HepG2 (cell line): ENCODE data around the gene EXOC6B. TPM values are rescaled to one million over a fixed set of nuclear protein-coding genes. Genes with fewer than 3 reads are reported as not detected.

Experiments
- GATAD1 ChIP-seq: IDR thresholded peaks from 2 replicates; pipeline ENCODE4 v1.6.1; 2016; ENCODE audit warnings: missing genetic modification reagents, missing compliant biosample characterization
- GMEB1 ChIP-seq: sonication (generic); formaldehyde crosslinking; IDR thresholded peaks from 2 replicates; pipeline ENCODE4 v1.5.1; 2020; ENCODE audit warnings: missing genetic modification reagents, mild to moderate bottlenecking, borderline replicate concordance
- HDAC2 ChIP-seq: sonication (generic); formaldehyde crosslinking; IDR thresholded peaks from 2 replicates; pipeline ENCODE4 v1.4.0; 2020; ENCODE audit warnings: missing genetic modification reagents
- HNRNPK ChIP-seq: fragments of 200-400 bp; formaldehyde crosslinking; IDR thresholded peaks from 2 replicates; pipeline ENCODE4 v1.6.1; 2018; ENCODE audit warnings: low read length, low read depth, moderate library complexity, mild to moderate bottlenecking; ENCODE audit not compliant: poor library complexity, severe bottlenecking
- KLF13 ChIP-seq: sonication (generic); formaldehyde crosslinking; IDR thresholded peaks from 2 replicates; pipeline ENCODE4 v1.4.0; 2020; ENCODE audit warnings: mild to moderate bottlenecking, missing genetic modification reagents
- MTA1 ChIP-seq: sonication (generic); formaldehyde crosslinking; IDR thresholded peaks from 2 replicates; pipeline ENCODE4 v1.4.0; 2020; ENCODE audit warnings: missing genetic modification reagents, mild to moderate bottlenecking, borderline replicate concordance
- MZF1 ChIP-seq: sonication (generic); formaldehyde crosslinking; IDR thresholded peaks from 2 replicates; pipeline ENCODE4 v1.8.1; 2023; ENCODE audit warnings: mild to moderate bottlenecking, missing genetic modification reagents, borderline replicate concordance
- NFYB ChIP-seq: sonication (generic); formaldehyde crosslinking; IDR thresholded peaks from 2 replicates; pipeline ENCODE4 v1.4.0; 2020; ENCODE audit warnings: missing genetic modification reagents
- RARG ChIP-seq: sonication (generic); formaldehyde crosslinking; IDR thresholded peaks from 2 replicates; pipeline ENCODE4 v1.4.0; 2020; ENCODE audit warnings: low read depth, mild to moderate bottlenecking, missing genetic modification reagents
- RFX5 ChIP-seq: IDR thresholded peaks from 2 replicates; pipeline ENCODE4 v1.6.1; 2011; ENCODE audit warnings: low read depth, low read length, improper control_type of control experiment
- SCMH1 ChIP-seq: sonication (generic); formaldehyde crosslinking; IDR thresholded peaks from 2 replicates; pipeline ENCODE4 v1.9.0; 2021; ENCODE audit warnings: missing genetic modification reagents, mild to moderate bottlenecking, borderline replicate concordance
- SNAI1 ChIP-seq: sonication (generic); formaldehyde crosslinking; IDR thresholded peaks from 2 replicates; pipeline ENCODE4 v1.5.0; 2020; ENCODE audit warnings: mild to moderate bottlenecking, missing genetic modification reagents, borderline replicate concordance
- THAP11 ChIP-seq: IDR thresholded peaks from 2 replicates; pipeline ENCODE4 v1.6.1; 2016; ENCODE audit warnings: missing biosample characterization, missing genetic modification reagents
- ZFP41 ChIP-seq: sonication (generic); formaldehyde crosslinking; IDR thresholded peaks from 2 replicates; pipeline ENCODE4 v1.4.0; 2020; ENCODE audit warnings: mild to moderate bottlenecking, missing genetic modification reagents, borderline replicate concordance
- ZFP62 ChIP-seq: sonication (generic); formaldehyde crosslinking; IDR thresholded peaks from 2 replicates; pipeline ENCODE4 v1.4.0; 2020; ENCODE audit warnings: missing genetic modification reagents
- ZNF343 ChIP-seq: sonication (generic); formaldehyde crosslinking; IDR thresholded peaks from 2 replicates; pipeline ENCODE4 v1.4.0; 2020; ENCODE audit warnings: mild to moderate bottlenecking, missing genetic modification reagents
- ZNF382 ChIP-seq: sonication (generic); formaldehyde crosslinking; IDR thresholded peaks from 2 replicates; pipeline ENCODE4 v1.5.0; 2020; ENCODE audit warnings: missing genetic modification reagents, mild to moderate bottlenecking, borderline replicate concordance
- ZNF550 ChIP-seq: sonication (generic); formaldehyde crosslinking; IDR thresholded peaks from 2 replicates; pipeline ENCODE4 v1.4.0; 2020; ENCODE audit warnings: mild to moderate bottlenecking, missing genetic modification reagents, borderline replicate concordance
- ZNF646 ChIP-seq: sonication (generic); formaldehyde crosslinking; IDR thresholded peaks from 2 replicates; pipeline ENCODE4 v1.9.0; 2021; ENCODE audit warnings: mild to moderate bottlenecking, missing genetic modification reagents
- ZNF672 ChIP-seq: sonication (generic); formaldehyde crosslinking; IDR thresholded peaks from 2 replicates; pipeline ENCODE4 v1.8.1; 2022; ENCODE audit warnings: missing genetic modification reagents
- polyA plus RNA-seq, 8 experiments: library from polyadenylated mRNA; depleted of rRNA in 3 of 8; stranded (reverse) in 7 of 8; unstranded in 1 of 8; fragments of >200 nt; fragmentation: Illumina TruSeq in 4 of 8; extraction: Trizol in 4 of 8; gene quantifications; 2 replicates each; pipeline versions ENCODE4 v1.2.1 to v1.2.3, GENCODE V29; 2011 to 2016; ENCODE audit warnings: low read depth in 4 of 8, missing spikeins in 1 of 8, mixed read lengths in 1 of 8; ENCODE audit not compliant: insufficient read depth in 1 of 8
- total RNA-seq, 5 experiments: library from RNA; depleted of rRNA; stranded (reverse); fragments of >200 nt; fragmentation: Illumina TruSeq; extraction: Trizol; gene quantifications; 2 replicates each; pipeline ENCODE4 v1.2.3, GENCODE V29; 2016; ENCODE audit warnings: low read depth in 1 of 5
- TF ChIP-seq, protein P1 (sequence below): sonication (generic); formaldehyde crosslinking; IDR thresholded peaks from 2 replicates; pipeline ENCODE4 v1.4.0; 2020; ENCODE audit warnings: missing genetic modification reagents

EXOC6B gene
- total and polyA plus RNA-seq, 2 of the 13 experiments (the other 11 are each of a cell fraction or from before 2014, with no cell fraction given): 9.1 to 15.9 TPM

DNA sequence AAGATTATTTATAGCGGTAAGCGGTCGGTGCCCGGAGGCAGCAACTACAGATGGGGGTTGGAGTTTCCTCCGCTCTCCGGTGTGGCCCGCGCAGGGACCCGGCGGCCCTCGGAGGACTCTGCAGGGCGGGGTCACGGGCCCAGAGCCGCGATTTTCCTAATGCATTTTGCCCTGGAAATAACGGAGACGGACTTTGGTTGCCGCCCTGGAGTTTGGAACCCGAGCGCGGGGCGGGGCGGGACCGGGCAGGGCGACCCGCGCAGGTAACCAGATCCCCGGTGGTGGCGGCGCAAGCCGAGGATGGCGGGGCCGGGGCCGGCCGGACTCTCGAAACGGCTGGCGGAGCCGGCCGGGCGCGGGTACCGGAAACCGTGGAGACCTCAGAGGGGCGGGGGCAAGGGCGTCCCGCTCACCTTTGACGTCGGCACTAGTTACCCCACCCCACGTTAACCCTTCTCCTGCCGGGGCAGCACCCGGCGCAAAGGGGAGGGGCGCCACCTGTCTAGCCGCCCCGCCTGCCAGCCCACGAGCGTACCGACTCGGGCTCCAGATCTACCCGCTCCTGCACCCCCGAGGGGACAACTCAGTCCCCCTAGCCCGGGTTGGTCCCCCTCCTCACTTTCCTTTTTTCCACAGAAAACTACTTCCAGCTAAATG is 681.1 kb downstream of the EXOC6B start (continued):
- TF ChIP-seq ZNF646 (CRISPR knock-in tag) (no peak), SCMH1 (CRISPR knock-in tag) (no peak), ZNF343 (CRISPR knock-in tag) (no peak), KLF13 (CRISPR knock-in tag) (no peak), ZFP41 (CRISPR knock-in tag) (no peak), HNRNPK (peak; percentile 18), RARG (CRISPR knock-in tag) (no peak), MZF1 (CRISPR knock-in tag) (no peak), GATAD1 (no peak), ZNF382 (CRISPR knock-in tag) (no peak), SNAI1 (CRISPR knock-in tag) (peak; percentile 62; the same call in 1 of the 2 replicates), RFX5 (no peak), GMEB1 (CRISPR knock-in tag) (no peak), ZNF672 (no peak), MTA1 (CRISPR knock-in tag) (peak; percentile 30; the same call in 1 of the 2 replicates), THAP11 (CRISPR knock-in tag) (no peak), HDAC2 (CRISPR knock-in tag) (no peak), ZFP62 (CRISPR knock-in tag) (no peak), NFYB (no peak), ZNF550 (CRISPR knock-in tag) (no peak)
- TF ChIP-seq, protein P1, sequence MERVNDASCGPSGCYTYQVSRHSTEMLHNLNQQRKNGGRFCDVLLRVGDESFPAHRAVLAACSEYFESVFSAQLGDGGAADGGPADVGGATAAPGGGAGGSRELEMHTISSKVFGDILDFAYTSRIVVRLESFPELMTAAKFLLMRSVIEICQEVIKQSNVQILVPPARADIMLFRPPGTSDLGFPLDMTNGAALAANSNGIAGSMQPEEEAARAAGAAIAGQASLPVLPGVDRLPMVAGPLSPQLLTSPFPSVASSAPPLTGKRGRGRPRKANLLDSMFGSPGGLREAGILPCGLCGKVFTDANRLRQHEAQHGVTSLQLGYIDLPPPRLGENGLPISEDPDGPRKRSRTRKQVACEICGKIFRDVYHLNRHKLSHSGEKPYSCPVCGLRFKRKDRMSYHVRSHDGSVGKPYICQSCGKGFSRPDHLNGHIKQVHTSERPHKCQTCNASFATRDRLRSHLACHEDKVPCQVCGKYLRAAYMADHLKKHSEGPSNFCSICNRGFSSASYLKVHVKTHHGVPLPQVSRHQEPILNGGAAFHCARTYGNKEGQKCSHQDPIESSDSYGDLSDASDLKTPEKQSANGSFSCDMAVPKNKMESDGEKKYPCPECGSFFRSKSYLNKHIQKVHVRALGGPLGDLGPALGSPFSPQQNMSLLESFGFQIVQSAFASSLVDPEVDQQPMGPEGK (CRISPR knock-in tag): 0 out of 2 replicates have a peak, but pooled peaks have one; percentile 56
